Suppressor macrophage (primary cell): ENCODE results near the gene IL17RA.
"Not testable (repeated sequence)": the region's sequence is repeated elsewhere in the genome, so short reads cannot be mapped to it uniquely, and the experiment has no call there.

ENCODE experiments used
- DNase-seq, 4 experiments: peaks; one replicate each; pipeline ENCODE4 v3.0.0-alpha.2; 2020 to 2022
- total RNA-seq, 17 experiments: gene quantifications; one replicate each; lab custom pipeline; 2026; ENCODE audit warnings: mixed read lengths in 6 of 17, inconsistent platforms in 3 of 17; lab: John Stamatoyannopoulos, UW

IL17RA gene, protein sequence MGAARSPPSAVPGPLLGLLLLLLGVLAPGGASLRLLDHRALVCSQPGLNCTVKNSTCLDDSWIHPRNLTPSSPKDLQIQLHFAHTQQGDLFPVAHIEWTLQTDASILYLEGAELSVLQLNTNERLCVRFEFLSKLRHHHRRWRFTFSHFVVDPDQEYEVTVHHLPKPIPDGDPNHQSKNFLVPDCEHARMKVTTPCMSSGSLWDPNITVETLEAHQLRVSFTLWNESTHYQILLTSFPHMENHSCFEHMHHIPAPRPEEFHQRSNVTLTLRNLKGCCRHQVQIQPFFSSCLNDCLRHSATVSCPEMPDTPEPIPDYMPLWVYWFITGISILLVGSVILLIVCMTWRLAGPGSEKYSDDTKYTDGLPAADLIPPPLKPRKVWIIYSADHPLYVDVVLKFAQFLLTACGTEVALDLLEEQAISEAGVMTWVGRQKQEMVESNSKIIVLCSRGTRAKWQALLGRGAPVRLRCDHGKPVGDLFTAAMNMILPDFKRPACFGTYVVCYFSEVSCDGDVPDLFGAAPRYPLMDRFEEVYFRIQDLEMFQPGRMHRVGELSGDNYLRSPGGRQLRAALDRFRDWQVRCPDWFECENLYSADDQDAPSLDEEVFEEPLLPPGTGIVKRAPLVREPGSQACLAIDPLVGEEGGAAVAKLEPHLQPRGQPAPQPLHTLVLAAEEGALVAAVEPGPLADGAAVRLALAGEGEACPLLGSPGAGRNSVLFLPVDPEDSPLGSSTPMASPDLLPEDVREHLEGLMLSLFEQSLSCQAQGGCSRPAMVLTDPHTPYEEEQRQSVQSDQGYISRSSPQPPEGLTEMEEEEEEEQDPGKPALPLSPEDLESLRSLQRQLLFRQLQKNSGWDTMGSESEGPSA
- 102 to 602 (median 399) reads per million in 17 experiments for total RNA-seq

DNA sequence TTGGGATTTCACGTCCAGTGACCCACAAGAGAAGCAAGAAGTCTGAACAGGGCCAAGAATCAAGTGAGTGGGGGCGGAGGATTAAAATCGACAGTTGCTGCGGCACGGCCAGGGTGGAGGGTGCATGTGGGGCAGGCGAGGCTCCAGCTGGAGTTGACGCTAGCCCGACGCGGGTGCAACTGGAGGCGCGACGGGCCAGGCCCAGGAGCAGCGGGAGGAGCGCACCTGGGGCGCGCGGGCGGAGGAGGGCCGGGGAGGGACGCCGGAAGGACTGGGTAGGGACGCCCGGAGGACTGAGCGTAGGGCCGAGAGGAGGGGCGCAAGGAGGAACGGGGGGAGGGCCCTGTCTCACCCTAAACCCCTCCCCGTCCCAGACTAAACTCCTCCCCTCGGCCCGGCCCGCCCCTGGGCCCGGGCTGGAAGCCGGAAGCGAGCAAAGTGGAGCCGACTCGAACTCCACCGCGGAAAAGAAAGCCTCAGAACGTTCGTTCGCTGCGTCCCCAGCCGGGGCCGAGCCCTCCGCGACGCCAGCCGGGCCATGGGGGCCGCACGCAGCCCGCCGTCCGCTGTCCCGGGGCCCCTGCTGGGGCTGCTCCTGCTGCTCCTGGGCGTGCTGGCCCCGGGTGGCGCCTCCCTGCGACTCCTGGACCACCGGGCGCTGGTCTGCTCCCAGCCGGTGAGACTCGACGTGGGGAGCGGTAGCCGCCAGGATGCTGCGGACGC, at the start of gene IL17RA:
TSS of gene IL17RA (plus strand) at position 447 of the 723 bp plus-strand sequence. CDS start at position 539, 92 bp downstream.
- DNase-seq, result peak; percentile 94 to 97 (median 96)

DNA sequence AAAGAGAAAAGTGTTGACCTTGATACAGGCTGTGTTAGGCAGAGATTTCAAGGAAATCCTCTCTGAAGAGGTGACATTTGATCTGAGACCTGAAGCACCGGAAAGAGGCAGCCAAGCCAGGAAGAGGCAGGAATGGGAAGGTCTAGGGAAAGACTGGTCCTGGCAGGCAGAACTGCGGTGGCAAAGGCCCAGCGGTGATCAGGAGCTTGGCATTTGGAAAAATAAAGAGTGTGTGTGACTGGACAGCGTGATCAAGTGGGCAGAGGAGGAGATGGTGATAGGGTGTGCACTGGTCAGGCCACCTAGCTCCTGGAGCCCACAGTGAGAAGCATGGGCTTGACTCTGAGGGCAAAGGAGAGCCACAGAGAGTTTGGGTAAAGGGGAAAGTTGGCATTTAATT, 49.6 kb upstream of the IL17RA start:
- no peak for DNase-seq

DNA sequence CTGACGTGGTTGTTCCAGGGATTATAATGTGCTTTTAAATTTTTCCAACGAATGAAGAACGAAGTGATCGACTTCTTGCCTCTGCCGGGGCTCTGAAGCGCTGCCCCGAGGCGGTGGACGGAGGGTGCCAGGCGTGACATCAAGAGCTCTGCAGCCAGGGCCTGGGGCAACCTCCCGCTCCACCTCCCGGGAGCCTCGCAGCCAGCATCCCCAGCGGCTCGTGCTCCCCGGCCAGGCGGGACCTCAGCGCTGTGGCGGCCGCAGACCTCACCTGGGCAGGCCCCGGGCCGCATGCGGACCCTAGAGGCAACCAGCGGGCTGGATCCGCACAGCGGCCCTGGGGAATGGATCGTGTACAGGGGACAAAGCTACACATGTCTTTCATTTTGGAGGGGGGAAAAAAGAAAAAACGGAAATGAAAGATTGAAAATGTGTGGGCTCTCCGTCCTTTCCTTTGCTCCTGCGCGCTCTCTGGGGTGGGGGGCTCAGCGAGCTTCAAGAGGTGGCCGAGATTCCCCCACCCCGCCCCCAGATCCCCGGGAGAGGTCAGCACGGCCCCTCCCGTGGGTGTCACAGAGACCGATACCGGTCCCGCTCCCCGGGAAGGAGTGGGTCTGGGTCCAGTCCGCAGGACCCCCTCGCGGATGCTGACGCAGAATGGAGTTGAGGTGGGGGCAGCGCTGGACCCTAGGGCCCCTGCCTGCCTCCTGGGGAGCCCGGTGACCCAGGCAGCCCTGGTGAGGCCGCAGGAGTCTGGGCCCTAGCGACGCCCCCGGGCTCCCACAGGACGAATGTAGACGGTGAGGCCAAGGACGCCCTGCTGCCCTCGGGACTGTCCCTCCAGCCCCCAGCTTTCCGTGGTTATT, 48.6 kb upstream of the IL17RA start:
- not testable (repeated sequence) for DNase-seq

DNA sequence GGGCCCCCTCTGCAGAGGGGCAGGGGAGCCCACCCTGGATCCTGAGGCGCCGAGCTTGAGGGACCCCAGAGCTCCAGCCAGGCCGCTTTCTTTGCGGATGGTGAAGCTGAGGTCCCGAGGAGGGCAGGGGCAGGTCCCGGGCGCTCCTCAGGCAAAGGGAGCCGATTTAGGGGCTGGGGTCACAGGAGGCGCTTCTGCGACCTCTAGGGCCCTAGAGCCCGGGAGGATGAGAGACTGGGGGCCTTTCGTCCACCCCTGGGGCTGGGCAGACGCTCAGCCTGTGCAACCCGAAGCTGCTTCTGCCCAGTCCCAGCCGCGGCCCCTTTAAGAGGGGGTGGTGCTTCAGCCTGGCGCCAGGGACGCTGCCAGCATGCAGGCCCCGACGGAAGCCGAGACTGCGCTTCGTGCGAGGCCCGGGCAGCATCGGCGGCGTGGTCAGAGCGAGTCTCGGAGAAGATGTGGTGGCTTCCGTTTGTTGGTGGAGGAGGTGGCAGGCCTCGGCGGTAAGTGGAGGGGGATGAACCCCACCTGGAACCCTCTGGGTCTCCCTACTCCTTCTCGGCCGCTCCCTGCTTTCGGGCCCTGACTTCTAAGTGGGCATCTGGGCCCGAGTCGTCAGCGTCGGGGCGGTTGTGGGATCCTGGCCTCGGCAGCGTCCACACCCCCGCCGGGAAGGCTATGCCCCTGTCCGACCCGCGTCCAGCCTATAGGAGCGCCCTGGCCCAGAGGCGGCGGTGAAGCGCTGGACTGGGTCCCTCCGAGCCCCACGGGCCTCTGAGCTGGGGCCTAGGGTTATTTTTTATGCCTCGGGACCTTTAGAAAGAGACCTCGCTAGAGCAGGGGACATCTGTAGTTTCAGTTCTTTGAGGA, 47.7 kb upstream of the IL17RA start:
- not testable (repeated sequence) for DNase-seq

DNA sequence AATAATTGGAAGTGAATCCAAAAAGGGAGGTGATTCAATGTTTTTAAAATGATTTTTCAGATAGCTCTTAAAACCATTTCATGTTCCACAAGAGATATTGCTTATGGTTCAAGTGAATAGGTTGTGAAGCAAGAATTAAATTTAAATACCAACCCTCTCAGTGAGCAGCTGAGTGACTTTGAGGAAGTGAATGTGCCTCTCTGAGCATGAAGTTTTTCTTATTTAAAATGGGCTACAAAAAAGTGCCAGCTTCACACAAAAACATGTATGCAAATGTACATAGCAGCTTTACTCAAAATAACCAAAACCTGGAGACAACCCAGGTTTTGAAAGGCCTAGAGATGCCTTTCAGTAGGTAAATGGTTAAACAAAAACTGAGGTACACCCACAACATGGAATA, 41.3 kb upstream of the IL17RA start:
- peak in 1 of 4 experiments; percentile 13 for DNase-seq

DNA sequence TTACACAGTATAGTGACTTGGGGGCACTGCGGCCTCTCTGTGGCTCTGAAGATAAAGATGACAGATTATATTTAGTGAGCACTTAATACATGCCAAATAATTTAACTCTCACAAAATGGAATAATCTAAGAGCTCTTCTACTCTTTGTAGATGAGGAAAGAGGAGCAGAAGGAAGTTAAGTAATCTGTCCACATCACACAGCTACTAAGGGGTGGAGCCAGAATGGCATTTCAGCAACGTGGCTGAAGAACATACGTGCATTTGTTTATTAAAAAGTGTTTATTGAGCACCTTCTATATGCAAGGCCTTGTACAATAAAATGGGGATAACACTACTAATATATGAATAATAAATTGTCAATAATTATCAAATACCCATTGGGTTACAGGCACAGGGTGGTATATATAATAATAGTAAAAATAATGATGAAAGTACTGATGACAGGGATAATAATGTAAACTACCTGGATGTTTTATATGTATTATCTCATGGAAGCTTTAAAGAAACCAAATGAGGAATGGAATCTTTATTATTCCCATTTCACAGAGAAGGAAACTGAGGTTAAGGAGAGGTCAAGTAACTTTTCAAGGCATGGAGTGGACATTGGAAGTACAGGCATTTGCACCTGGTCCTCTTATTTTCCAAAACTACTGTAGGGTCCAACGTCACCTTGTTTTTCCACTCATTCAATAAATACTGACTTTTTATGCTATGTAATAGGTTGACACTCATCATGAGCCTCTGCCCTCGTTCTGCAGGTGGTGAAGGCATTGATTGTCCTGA, 38.0 kb upstream of the IL17RA start:
- DNase-seq, result peak; percentile 16 to 64 (median 46)

DNA sequence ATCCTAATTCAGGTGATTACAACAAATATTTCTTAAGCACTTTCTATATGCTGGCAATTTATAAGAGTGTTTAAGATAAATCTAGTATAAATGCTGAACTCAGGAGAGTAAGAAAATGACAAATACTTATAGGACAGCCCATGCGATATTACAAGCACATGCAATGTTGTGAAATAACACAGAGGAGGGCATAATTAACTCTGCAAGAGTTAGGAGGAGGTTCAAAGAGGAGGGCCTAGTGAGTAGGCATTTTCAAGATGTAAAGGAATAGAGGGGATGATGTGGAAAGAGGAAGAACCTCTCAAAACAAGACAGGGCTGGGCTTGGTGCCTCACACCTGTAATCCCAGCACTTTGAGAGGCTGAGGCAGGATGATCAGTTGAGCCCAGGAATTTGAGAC, 37.1 kb upstream of the IL17RA start:
- peak in 2 of 4 experiments; percentile 51 to 63 for DNase-seq

DNA sequence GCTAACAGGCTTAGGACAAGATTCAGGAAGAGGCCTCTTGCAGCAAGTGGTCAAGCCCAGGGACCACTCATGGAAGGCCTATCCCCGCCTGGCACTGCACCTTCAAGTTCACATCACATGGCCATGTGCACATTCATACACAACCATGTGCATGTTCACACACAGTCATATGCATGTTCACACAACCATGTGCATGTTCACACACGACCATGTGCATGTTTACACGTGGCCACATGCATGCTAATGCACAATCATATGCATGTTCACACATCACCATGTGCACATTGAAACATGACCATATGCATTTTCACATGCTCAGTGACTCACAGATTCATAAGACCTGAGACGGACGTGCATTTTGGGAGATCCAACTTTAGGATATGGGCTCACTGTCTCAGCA, 28.7 kb upstream of the IL17RA start:
- no peak for DNase-seq

DNA sequence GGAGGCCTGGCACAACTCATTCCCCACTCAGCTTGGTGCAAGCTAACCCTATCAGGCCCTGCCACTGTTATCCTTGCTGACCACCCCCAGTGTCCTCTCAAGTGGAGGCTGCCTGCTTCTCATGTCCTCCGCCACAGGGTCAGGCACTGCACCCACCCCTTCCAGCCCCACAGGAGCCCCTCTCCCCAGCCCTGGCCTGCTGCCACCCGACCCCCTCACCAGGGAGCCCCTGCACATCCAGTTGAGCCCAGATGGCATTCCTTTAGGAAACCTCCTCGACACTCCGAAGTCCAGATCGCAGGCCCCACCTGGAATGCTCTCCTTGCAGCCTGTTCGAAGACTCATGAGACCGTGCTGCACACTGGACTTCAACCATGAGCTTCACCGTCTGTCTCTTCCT, 28.0 kb upstream of the IL17RA start:
- DNase-seq, result no peak

DNA sequence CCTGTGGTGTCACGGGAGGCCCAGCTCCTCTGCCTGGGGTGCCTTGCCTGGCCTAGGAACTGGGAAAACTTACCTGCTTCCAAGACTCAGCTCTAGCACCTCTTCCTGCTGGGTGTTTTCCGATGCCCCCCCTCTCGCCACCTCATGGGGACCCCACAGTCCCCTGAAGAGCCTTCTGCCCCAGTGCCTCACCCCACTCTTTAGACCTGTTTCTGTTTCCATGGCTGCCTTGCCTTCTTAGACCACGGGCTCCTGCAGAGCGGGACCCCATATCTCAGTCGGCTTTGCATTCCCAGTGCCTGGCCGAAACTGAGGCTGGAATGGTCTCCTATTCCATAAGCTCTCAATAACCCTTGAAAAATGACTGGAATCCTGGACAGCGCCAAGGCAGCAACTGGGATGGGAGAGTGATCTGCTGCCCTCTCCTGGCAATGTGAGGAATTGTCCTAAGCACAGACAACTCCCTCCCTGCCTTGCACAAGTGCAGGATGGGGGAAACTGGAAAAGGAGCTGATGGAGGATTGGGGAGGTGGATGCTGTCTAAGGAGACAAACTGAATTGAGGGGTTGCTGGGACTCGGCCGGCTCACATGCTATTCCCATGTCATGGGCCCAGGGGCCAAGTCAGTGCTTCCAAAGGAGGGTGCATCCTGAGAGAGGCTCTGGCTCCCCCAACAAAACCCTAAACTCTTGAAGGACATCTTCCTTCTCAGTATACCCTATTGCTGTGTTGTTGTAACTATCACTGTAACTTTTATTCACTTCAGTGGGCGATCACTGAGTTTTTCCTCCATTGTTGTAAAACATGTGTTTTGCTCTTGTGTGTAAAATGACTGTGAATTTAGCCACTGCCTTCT, 26.6 kb upstream of the IL17RA start:
- peak; percentile 67 to 80 (median 72) for DNase-seq

DNA sequence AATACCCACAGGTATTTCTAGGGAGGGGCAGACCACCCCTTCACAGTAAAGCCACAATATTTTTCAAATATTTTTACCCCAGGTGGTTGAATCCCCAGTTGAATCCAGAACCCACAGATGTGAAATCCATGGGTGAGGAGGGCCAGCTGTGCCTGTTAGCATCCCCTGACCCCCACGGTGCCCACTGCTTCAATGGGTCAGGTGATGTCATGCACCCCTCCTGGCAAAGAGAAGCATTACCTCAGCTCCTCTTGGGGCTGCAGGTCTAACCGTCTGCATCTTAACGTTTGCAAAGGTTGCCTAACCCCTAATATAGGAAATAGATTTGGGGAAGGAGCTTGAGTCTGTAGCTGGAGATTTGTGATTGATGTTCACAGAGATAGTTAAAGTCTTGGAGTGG, 24.7 kb upstream of the IL17RA start:
- no peak for DNase-seq

DNA sequence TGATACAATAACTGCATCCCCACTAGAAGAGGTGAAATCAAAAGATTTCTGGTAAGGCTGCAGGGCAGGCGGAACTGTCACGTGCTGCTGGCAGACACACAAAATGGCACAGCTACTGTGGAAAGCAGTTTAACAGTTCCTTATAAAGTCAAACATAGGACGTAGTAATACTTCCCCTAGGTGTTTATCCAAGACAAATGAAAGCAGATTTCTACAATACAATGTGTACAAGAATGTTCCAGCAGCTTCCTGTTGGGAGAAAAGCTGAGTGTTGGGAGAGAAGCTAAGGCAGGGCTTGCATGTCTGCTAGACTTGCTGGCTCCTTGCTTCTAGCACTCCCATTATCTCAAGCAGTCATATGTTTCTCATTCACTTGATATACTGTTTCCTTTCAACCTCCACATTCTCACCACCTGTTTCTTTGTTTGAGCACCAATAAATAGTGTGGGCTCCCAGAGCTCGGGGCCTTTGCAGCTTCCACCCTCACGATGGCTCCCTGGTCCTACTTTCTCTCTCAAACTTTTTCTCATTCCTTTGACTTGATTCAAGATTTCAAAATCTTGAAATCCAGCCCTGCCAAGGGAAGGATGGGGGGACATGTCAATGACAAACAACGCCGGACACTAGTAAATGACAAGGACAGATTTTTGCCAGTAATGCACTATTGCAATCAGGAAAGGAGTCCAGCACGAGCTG, 21.2 kb upstream of the IL17RA start:
- peak in 3 of 4 experiments; percentile 32 to 43 (median 34) for DNase-seq

DNA sequence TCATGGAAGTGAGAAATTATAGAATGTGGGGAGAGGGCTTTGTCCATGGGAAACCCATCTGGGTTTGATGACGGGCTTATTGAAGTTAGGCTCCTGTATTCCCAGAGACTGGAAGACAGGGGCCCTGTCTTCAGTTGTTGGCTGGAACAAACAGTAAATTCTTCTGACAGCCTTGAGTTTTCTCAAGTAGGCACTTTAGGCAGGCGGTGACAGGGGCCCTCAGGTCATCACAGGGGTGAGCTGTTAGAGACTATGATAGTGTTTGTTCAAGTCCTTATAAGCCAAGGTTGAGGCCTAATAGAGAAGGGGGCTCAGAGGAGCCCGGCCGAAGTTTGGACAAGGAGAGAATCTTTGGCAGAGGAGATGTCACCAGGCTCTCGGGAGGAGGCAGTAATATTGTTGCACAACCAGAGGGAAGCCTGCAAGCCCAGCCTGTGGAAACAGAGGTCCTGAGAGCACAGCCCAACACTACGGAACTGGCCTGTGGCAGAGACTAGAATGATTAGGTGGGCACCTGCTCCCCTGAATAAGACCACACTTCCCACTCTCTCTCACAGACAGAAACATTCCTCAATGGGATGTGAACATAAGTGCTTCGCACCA, 20.2 kb upstream of the IL17RA start:
- peak in 1 of 4 experiments; percentile 30 for DNase-seq

DNA sequence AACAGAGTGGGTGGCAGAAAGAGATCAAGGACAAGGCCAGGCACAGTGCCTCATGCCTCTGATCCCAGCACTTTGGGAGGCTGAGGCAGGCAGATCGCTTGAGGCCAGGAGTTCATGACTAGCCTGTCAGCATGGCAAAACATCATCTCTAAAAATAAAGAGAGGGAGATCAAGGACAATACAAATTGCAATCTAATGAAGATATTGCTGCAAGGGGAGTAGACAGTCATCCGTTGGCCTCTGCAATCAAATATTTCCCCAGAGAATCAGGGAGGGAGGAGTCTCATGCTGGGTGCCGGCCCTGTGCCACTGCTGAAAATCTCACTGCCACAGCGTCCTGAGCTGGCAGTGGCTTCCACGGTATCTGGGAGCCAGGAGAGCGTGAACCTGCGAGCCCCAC, 19.4 kb upstream of the IL17RA start:
- no peak for DNase-seq

DNA sequence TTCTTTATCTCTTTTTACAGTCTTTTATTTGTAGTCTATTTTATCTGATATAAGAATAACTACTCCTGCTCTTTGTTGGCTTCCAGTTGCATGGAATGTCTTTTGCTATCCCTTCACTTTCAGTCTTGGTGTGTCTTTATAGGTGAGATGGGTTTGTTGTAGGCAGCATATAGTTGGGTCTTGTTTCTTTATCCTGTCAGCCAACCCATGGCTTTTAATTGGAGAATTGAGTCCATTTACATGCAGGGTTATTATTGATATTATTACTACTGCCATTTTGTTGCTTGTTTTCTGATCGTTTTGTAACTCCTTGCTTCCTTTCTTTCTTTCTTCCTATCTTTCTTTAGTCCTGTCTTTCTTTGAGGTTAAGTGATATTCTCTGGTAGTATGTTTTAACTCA, 11.9 kb upstream of the IL17RA start:
- no peak for DNase-seq

DNA sequence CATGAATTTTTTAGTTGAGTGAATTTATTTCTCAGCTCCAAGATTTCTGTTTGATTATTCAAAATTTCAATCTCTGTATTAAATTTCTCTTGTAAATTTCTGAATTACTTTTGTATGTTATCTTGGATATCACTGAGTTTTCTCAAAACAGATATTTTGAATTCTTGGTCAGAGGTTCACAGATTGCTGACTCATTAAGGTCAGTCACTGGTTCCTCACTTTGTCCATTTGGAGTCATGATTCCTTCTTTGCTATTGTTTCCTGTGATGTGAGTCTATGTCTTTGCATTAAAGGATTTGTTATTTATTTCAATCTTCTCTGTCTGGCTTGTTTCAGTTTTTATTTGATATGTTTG, 10.2 kb upstream of the IL17RA start:
- DNase-seq, result no peak

DNA sequence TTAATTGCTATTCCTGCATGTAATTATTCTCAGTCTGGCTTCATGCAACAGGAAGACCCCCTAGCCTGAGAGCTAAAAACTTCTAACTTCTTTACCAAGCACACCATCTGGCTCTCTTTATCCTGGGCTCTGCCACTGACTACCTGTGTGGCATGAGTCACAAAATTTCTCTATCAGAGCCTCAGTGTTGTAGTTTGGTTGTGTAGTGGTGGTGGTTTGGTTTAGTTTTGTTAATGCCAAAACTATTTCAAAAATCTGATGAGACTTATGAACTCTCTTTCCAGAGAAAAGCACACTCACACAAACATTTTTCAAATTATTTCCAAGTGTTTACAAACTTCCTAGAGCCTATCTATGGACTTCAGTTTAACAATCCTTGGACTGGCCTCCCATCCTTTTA, 7.5 kb upstream of the IL17RA start:
- DNase-seq, result no peak

DNA sequence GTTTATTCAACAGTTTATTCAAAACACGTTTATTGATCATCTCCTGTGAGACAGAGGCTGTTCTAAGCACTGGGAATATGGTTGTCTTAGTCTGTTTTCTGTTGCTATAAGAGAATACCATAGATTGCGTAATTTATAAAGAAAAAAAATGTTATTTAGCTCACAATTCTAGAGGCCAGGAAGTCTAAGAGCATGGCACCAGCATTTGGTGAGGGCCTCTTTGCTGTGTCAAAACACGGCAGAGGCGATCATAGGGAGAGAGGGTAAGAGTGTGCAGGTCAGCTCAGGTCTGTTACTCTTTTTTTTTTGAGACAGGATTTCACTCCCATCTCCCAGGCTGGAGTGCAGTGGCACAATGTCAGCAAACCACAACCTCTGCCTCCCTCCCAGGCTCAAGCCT, 5.2 kb upstream of the IL17RA start:
- peak in 1 of 4 experiments; percentile 49 for DNase-seq
